GM18870 (cell line): ENCODE data around the gene RNF121.

ENCODE experiments used
- ATAC-seq: cut with Tn5 transposase; IDR thresholded peaks from one replicate; pipeline ENCODE4 v1.9.1; 2021; ENCODE audit warnings: moderate library complexity; ENCODE audit not compliant: unreplicated experiment

RNF121 gene

DNA sequence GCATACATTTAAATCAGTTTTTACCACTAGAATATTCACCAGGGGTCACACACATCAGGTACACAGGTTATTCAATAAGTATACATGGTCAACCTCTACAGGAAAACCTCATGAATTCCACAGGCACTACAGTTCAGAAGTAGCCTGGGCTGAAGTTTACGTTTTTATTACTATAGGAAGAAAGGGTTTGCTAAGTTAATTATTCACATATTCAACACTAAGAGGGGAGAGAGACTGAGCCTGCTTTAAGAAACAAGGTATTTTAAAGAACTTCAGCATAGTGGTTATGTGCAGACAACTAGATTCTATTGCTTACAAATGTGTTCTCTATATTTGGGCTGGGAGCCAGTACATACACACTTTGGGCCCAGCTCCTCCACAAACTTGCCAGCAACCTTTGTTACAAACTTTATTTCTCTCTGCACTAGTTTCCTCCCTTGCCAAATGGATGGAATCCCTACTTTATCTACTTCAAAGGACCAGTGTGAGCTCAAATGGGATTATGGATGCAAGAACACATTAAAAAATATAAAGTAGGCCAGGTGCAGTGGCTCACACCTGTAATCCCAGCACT is 101.7 kb downstream of the RNF121 start:
- no peak for ATAC-seq

DNA sequence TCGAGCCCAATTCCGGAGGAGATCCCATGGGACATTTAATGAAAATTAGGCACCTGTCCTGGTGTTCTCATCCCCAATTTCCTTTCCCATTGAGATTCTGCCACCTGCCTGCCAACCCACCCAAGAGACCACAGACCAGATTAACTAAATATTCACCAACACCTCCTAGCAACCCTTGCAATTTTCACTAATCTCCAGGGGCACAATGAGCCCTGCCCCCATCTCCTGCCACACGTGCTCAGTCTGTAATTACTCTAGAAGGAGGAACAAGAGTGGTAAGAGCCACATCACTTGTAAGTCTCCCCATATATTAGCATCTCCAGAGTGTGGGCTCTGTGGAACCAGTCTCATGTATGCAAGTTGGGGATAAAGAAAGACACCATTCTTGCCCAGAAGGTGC is 107.8 kb downstream of the RNF121 start:
- ATAC-seq, result no peak

DNA sequence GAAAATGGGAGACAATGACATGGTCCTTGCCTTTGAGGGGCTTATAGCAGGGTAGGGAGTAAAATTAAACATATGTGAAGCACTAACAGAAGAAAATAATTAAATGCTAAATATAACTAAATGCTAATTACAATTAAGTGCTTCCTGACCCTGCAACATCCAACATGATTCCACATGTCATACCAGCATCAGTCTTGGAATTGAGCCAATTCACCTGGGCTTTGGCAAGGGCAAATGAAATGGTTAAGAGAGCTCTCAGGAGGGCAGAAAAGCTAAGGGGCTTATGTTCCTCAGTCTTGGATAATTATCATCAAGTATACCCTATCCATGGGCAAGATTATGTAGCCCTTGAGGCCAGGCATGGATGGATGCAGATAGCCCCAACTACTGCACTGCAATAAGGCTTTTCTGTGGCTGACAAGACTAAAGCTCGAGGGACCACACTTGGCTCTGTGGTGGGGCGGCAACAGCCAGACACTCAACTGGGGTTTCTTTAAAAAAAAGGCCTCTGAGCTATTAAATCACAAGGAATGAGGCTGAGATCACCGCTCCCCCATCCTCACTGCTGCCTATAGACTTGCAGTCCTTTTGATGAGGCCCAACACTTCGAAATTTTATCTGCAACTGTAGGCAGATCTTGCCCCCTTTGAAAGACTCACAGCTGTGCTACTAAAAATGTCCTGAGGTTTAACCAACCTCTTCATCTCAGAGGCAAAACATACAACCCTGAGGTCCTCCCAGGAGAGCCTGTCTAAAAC is 108.9 kb downstream of the RNF121 start:
- no peak for ATAC-seq

DNA sequence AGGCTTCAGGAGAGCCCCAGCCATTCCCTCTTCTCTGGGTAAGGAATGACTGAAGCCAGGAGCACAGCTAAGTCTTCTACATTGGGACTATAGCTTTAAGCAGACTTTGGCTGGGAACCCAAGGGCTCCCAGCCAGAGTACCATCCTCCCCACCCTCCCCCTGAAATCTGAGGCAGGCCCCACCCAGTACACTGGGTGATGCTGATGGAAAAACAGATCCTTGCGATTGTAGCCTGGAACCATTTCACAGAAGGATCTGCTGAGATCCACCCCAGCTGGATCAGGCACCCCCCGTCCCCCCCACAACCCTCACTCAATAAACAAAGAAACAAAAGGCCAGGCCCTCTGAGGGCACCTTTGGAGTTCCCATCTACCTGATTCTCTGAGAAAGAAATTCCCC is 109.6 kb downstream of the RNF121 start:
- no peak for ATAC-seq

DNA sequence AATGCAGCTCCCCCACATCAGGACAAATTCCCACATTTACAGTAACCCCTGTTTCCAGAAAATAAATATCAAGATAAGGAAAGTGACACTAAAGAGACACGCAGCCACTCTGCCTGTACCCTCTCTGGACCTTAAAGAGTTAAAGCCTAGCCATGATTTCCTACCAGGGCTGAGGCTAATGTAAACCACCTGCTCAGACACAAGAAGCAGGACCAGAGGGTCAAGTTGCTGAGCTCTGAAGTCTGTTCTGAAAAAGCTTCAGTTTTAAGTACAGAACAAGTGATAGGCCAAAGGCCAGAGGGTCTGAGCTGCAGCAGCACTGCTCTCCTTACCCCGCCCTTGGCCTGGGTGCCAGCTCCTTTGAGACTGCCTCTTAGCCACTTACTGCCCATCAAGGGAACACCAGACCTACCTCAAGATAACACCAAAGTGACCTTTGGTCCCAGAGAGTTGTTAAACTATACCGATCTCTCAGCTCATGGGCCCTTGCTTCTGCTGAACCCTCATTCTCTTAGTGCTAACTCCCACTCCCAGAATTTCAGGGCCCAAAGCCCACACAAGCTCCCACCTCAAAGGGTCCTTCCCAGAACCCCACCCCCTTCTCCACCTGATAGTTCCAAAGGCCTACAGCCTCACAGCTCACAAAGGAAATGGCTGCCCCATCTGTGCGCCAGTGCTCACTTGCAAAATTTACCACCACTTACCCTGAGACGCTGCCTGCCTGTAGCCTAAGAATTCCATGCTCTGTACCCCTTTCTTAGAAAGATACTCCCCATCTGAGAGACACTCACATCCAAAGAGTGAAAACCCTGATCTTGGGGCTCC is 110.4 kb downstream of the RNF121 start:
- no peak for ATAC-seq

DNA sequence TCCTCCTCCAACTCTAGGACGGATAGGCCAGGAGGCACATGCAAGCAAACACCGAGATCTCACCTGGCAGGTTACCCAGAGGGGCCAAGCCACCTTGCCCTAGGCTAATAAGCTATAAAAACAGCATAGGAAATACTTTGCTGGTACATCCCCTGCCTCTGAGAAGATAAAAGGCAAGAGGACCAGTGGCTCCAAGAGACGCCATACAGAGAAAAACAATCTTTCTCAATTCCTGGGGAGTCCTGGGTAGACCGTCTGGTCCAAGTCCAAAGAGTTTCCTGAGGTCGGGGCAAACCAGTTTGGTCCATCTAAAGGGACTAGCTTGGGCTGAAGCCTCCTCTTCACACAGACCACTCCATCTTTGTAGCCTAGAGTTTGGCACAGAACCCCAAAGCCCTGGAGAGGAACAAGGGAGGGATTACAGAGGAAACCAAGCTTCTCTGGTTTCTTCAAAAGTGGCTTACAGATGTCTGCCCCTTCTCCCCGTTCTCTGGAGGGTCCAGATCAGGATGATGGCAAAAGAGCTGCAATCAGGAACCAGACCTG is 111.1 kb downstream of the RNF121 start:
- ATAC-seq, result no peak

DNA sequence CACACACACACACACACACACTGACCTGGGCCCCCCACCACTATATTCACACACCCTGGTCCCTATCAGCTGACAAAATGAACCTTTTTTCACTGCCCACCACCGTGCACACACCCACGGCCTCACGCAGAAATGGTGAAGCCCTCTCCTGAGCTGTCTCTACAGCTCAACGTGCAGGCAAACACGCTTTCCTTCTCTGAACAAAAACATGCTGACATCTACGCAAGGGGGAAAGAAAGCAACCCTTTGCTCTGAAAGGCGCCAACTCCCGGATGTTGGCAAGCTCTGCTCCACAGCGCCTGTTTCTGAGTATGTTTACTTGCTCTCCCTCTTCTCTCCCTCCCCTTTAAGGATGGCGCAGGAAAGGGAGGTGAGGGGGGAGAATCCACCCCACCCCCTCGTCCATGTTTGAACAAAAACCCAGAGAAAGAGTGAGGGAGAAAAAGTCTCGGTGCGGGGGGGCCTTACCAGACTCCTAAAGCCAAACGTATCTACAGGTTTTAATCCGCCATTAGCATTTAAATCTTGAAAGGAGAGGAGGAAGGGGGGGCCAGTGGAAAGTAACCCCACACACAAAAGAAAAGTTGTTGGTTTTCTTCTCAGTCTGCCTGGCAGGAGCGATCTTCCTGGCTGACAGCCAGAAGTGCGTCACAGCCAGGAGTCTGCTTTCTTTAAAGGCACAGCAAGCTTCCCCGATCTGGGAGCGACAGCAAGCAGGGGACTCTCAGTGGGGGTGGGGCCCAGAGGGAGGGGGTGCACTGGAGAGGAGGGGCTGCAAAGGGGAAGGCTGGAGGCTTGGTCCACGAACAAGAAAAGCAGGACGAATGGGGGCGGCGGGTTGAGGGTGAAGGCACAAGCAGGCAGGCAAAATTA is 111.9 kb downstream of the RNF121 start:
- no peak for ATAC-seq

DNA sequence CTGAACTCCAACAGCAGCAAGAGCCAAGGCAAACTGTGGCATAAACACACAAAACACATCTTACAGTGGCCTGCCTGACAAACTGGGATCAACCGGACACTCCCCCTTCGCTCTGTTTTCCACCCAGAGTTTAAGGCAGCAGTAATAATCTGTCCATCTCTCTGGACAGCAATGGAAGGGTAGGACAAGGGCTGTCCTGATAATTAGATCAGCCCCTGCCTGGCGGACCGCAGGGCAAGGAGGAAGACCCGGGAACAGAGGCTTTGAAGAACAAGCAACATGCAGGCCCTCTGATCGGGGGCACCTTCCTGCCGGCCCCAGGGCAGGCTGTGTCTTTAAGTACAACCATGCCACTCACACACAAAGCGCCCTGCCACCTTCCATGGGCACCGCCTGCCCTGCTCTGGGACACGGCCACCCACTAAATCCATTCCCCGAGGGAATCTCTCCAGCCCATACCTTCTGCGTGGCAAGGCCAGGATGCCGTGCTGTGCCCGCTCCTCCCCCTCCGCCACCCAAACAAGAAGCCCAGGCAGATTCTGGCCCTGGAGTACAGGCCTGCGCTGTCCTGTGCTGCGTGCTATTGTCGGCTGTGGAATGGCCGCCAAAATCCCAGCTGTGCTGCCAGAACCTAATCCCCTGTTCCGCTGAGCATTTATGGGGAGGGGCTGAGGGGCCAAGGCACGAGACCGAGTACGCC is 112.7 kb downstream of the RNF121 start:
- no peak for ATAC-seq

DNA sequence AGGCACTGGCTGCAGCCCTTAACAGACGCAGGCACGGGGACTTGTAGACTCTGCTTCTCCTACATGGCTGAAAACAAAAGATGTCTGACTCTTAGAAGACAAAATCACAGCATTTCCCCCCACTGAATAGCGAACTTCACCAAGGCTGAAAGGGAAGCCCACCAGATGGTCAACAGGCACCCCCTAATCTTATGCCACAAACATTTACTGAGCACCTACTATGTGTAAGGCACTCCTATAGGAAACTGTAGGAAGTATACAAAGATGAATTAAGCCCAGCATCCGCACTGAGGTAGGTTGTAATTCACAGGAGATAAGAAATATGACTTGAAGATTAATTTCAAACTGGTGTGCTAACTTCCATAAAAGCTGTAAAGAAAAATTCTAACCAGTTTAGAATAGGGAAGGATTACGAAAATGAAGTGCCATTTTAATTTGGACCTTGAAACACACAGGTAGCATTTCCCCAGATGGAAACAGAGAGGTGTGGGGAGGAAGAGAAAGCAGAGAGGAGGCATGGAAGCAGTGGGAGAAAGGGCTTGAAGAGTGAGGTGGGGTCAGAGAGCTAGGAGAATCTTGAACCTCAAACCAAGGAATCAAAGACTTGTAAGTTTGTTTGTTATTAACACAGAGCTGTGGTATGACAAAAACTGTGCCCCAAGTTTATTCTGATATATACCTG is 113.4 kb downstream of the RNF121 start:
- ATAC-seq, result no peak

DNA sequence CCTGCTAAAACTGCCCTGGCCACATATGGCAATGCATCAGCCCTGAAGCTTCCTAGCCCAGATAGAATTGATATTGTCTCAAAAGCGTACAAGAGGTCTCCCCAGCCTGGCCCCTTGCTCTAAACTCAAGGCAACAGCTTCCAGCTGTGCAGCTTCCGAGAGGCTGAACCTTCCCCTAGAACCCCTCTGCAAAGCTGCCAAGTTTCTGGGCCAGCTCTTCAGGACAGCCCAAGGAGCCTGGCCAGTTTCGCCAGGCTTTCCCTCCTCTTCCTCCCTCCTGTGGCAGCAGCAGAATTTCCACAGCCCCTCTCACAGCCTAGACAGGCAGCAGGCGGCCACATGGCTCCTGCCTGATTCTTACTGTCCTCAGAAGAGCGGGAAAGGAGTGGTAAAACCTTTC is 117.0 kb downstream of the RNF121 start:
- no peak for ATAC-seq
